ENCODE results near the gene PIK3CB. TPM values are rescaled to one million over a fixed set of nuclear protein-coding genes. Genes with fewer than 3 reads are reported as not detected.
"Not testable (repeated sequence)": the region's sequence is repeated elsewhere in the genome, so short reads cannot be mapped to it uniquely, and the experiment has no call there.

PIK3CB gene
- polyA plus RNA-seq, 3 donors: 25.2 to 37.3 (median 29.4) TPM

DNA sequence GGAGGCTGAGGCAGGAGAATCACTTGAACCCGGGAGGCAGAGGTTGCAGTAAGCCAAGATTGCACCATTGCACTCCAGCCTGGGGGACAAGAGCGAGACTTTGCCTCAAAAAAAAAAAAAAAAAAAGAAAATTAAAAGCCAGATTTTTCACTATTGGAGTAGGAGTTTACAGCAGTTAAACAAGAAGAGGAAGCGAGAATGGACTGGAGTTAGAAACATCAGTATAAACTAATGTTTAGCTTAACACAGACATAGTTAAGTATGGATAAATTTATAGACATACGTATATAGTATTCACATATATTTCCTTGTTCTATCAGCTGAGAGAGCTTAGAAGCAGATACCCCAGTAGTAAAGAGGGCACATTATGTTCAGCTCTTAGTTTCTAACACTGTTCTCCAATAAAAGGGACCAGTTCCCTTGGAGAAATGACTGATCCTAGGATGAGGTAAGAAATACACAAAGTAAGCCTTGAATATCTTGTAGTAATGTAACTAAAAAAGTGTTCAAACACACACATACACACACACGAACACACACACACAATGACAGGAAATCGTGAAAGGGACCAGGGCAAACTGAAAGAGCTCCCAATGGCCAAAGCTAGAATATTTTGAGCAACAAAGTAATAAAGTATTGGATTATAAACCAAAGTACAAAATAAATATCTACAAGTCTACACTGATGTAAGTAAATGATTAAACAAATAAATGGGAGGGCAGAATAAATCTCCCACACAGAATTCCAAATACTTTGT, 25.1 kb downstream of the PIK3CB start:
- no peak for DNase-seq

DNA sequence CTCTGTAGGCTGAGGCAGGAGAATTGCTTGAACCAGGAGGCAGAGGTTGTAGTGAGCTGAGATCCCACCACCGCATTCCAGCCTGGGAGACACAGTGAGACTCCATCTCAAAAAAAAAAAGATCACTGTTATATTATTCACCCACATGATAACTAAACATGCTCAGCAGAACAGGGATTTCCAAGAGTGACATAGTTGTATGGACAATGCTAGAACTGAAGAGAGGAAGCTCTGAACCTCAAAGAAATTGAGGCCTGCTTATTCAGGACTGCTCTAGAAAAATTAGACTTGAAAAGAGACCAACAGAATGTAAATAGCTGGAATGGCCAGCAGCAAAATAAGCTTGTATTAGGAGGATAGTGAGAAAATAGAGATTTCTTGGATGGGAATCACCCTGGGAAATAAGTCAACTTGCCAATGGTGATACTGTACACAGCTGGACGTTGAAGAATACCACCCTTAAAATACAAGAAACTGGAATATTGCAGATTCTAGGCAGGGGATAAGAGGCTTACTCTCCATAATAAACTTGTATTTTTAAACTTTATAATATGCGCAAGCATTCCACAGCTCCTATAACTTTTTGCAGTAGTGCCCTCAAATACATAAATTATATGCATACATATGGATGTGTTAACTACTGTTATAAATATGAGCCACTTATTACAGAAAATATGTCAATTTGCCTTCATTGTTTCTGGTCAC, 28.2 kb downstream of the PIK3CB start:
- DNase-seq: no peak

DNA sequence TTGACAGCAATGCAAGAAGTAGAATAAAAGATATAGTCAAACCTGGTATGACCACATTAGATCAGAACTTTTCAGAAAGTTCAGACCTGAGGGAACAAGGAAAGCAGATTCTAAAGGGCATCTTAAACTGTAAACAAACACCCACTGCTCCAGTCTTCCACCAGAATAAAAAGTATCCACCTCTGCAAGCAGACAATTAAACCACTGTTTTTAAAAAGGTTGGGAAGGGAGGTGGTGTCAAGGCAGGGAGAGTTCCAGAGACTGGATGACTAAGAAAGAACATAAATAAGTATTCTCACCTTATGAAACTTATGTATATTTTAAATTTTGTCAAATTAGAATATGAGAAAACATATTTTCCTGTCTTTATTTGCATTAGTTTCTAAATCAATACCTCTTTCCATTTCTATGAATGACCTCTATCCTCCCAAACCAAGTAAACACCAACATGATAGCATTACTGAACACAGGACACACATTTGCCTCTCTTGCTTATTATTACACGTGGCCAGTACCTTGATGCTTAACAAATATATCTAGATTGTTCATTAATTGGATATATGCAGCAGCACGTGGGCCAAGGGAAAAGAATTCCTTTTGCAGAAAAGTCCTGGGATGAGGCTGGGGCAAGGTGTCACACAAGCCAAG, 31.6 kb downstream of the PIK3CB start:
- no peak for DNase-seq

DNA sequence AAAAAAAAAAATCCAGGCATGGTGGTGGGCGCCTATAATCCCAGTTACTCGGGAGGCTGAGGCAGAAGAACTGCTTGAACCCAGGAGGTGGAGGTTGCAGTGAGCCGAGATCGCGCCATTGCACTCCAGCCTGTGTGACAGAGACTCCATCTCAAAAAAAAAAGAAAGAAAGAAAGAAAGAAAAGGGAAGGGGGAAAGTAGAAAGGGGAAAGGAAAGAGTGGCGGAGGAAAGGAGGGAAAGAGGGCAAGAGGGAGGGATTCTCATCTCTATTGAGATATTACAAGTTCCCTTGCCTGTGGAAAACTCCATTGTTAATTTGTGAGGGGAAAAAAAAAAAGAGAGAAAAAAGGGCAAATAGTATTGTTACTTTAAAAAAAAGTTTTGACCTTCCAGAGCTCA, 32.5 kb downstream of the PIK3CB start:
- not testable (repeated sequence) for DNase-seq

DNA sequence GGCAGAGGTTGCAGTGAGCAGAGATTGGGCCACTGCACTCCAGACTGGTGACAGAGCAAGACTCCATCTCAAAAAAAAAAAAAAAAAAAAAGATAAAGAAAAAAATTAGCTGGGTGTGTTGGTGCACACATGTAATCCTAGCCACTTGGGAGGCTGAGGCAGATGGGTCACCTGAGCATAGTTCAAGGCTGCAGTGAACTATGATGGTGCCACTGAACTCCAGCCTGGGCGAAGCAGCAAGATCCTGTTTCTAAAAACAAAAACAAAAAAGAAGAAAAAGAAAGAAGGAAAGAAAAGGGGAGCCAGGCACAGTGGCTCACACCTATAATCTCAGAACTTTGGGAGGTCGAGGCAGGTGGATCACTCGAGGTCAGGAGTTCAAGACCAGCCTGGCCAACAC, 32.9 kb downstream of the PIK3CB start:
- DNase-seq: no peak

DNA sequence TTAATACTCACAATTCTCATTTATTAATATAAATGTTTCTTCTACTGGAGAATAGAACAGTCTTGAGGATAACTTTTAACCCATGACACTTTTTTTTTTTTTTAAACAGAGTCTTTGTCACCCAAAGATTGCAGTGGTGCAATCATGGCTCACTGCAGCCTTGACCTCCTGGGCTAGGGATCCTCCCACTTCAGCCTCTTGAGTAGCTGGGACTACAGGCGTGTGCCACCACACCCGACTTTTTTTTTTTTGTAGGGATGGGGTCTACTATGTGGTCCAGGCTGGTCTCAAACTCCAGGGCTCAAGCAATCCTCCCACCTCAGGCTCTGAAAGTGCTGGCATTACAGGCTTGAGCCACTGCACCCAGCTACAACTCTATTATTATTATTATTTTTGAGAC, 34.5 kb downstream of the PIK3CB start:
- no peak for DNase-seq

DNA sequence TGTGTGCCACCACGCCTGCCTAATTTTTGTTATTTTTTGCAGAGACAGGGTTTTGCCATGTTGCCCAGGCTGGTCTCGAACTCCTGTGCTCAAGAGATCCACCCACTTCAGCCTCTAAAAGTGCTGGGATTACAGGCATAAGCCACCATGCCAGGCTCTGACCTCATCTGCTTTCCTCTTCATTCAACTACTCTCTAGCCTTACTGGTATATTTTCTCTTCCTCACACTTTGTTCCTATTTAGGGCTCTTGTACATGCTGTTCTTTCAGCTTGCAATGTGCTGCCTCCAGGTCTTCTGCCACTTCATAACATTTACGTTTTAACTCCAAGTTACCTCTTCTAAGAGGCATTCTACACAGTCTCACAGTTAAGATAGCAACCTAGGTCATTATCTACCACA, 34.9 kb downstream of the PIK3CB start:
- no peak for DNase-seq

DNA sequence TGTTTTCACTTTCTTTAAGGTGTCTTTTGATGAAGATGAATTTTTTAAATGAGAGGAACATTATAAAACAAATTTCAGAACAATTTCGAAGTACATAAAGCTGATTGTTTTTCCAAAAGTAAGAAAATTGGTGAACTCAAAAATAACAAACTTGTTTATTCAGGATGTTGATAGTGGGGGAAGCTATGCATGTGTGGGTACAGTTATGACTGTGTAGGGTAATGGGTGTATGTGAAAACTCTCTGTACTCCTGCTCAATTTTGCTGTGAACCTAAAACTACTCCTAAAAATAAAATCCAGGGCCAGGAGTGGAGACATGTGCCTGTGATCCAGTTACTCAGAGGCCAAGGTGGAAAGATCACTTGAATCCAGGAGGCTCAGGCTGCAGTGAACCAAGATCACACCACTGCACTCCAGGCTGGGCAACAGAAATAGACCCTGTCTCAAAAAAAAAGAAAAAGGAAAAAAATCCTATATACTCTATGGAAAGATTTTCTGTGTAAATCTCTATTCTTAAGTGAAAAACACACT, 37.2 kb downstream of the PIK3CB start:
- DNase-seq: no peak

DNA sequence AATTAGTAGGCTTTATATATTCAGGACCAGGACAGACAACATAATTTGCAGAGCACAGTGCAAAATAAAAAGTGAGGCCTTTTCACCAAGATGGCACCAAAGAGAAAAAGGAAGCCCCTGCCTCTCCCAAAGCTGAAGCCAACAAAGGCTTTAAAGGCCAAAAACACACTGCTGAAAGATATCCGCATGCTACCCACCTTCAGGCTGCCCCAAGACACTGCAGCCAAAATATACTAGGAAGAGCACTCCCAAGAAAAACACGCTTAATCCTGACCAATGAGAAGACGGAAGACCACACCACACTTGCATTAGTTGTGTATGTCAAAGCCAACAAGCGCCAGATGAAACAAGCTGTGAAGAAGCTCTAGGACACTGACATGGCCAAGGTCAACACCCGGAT, 38.0 kb downstream of the PIK3CB start:
- no peak for DNase-seq

DNA sequence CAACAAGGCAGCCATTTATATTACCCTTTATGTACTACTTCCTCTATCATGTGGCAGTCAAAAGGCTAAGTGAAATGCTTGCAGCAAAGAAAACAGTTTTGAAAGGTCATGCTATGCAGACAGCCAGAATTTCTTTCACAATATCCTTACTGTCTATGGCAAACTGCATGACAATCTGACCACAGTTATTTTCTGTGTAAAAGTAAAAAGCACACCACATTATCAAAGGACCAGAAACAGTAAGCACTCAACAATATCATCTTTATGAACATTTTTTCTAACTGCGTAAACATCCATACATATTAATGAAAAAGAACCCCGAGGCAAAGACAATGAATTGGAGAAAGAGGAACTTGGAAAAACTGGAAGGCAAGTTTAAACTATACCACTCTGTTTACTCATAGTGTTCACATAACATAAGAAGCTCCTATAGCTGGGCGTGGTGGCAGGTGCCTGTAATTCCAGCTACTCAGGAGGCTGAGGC, 47.9 kb downstream of the PIK3CB start:
- no peak for DNase-seq

DNA sequence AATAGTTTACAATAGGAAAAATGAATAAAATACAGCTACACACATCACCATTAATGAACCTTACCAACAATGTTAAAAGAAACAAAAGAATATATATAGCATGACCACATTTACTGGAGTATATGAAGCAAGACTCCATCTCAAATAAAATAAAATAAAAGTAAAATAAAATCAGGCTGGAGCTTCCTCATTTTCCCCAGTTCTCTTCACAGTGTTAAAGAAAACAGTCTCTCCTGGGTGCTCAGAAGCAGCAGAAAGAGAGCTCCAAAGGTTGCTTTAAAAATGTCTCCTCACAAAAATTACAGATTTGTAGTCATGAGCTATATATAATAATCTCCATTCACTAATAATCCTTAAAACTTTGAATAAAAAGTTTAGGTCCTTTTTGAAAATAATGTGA, 48.8 kb downstream of the PIK3CB start:
- no peak for DNase-seq

DNA sequence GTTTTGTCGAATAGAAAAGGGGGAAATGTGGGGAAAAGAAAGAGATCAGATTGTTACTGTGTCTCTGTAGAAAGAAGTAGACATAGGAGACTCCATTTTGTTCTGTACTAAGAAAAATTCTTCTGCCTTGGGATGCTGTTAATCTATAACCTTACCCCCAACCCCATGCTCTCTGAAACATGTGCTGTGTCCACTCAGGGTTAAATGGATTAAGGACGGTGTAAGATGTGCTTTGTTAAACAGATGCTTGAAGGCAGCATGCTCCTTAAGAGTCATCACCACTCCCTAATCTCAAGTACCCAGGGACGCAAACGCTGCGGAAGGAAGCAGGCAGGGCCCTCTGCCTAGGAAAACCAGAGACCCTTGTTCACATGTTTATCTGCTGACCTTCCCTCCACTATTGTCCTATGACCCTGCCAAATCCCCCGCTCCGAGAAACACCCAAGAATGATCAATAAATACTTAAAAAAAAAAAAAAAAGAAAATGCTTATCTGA, 49.3 kb downstream of the PIK3CB start:
- not testable (repeated sequence) for DNase-seq

DNA sequence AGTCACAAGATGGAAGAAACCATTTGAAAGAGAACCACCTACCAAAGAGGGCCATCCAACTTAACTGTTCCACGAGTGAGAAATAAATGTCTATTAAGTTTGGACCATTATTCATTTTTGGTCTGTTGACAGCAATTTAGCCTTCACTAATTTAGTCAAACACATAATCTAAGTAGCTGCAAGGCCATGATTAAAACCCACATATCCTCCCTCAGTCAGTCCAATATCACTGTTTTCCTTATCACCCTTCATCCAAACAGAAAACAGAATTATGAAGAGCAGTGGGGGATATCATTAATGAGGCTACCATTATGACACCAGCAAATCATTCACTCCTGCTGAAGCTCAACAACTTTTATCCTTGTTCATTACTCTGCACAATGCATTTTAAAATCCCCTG, 52.0 kb downstream of the PIK3CB start:
- DNase-seq: no peak

DNA sequence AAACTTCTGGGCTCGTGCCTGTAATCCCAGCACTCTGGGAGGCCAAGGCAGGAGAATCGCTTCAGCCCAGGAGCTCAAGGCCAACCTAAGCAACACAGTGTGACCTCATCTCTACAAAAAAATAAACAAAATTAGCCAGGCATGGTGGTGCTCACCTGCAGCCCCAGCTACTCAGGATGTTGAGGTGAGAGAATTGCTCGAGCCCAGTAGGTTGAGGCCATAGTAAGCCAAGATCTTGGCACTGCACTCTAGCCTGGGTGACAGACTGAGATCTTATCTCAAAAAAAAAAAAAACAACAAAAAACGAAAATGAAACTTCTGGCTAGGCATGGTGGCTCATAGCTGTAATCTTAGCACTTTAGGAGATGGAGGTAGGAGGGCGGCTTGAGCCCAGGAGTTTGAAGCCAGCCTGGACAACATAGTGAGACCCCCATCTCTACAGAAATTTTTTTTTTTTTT, 53.7 kb downstream of the PIK3CB start:
- no peak for DNase-seq

DNA sequence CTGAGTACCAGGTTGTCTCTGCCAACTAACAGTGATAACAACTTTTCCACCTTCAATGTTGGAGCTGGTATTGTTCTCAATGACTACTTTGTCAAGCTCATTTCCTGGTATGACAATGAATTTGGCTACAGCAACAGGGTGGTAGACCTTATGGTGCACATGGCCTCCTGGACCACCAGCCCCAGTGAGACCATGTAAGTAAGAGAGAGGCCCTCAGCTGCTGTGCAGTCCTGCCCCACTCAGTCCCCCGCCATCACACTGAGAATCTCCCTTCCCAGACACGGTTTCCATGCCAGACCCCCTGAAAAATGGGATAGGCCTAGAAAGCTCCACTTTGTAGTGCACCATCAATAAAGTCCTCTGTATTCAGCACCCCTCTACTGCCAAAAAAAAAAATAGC, 56.1 kb downstream of the PIK3CB start:
- DNase-seq: no peak

DNA sequence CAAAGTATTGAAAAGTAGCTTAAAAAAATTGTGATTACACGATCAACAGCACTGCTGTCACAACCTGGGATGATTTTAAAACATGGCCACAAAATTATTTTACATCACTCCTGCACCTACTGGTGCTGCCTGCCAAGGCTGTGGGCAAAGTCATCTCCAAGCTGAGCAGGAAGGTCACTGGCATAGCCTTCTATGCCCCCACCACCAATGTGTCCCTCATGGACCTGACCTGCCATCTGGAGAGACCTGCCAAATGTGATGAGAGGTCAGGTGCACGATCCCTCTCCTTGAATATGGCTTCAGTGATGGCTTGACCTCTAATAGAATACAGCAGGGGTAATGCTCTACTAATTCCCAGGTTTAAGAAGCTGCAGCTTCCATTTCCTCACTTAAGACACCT, 57.8 kb downstream of the PIK3CB start:
- no peak for DNase-seq

DNA sequence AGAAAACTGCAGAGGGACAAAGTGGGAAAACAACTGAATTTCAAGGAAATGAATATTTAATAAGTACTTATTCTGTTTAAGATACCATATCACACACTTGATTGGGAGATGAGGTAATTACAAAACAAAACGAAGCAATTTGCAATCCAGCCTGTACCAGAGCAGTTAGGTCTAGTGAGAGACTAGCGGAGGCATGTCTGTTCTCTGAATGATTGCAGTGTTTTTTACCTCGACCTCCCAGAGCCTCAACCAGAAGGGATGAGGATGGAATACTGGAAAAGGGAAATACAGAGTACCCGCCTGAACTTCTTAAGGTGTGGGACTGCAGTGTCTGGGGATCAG, 59.5 kb downstream of the PIK3CB start:
- no peak for DNase-seq

DNA sequence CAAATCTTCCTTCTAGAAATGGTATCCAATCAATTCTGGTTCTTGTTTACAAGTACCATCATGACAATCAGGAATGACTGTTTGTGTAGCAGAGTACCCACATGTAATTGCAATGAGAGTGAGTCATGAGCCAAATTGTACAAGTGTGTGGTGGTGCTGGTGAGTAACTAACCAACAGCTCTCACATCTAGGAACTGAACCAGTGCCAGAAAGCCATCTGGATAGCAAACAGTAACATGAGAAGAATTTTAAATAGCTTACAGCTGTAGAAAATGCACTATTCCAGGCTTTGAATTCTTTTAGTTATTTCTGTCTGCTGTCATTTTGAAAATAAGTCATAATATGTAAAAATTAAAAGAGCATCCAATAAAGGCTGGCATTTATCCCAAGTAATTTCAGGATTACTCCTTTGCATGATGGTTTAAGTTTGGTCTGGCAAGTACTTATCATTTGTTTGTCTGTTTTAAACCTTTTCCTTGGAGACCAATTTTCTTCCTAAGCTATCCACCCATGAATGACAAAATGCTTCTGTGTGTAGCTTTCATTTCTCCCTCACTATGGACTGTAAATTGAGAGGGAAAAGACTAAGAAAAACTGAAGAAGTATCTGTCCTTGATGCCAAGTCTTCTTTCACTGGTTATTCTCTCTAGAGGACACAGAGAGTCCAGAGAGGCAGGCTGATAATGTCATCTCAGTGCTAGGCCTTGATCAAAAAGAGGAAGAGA, 60.0 kb downstream of the PIK3CB start:
- peak; percentile 68 for DNase-seq

DNA sequence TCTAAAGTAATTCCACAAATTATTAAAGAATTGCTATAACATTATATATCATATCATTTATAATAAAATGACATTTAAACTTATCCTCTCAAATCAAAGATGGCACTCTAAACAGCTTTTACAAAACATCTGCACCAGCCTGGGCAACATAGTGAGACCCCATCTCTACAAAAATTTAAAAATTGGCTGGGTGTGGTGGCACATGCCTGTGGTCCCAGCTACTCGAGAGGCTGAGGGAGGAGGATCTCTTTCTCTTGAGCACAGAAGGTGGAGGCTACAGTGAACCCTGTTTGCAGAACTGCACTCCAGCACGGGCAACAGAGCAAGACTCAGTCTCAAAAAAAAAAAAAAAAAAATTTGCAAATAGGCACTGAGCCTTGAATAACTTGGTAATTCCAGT, 63.1 kb downstream of the PIK3CB start:
- no peak for DNase-seq

DNA sequence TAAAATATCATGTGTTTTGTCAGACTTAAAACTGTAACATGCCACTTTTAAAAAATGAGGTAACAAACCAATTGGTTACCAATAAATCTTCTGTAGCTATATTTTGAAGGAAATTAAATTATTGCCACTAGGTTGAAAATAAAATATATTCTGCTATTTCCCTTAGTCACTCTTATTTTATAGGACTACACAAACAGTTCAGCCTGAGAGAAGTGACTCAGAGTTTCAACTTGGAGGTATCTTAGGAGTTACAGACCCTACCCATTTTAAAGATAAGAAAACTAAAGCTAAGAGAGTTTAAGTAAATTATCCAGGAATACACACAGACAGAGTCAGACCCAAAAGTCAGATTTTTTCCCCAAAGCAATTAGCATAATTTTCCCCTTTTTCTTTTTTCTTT, 65.1 kb downstream of the PIK3CB start:
- DNase-seq: no peak

DNA sequence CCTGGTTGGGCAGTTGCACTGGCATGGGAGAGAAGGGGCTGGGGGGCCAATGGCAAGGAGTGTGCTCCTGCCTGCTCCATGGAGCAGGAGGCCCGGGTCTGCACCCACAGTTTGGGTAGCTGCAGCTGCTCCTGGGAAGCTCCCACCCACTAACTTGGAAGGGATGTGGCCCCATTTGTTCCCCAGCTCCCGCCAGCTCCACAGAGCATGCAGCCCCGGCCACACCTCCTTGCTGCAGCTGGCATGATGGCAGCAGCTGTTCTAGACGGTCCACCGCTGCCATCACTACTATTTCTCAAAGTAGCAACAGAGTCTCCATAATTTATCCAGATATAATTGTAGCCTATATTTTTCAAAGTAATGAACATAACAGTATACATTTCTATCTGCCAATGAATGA, 65.8 kb downstream of the PIK3CB start:
- DNase-seq: no peak

DNA sequence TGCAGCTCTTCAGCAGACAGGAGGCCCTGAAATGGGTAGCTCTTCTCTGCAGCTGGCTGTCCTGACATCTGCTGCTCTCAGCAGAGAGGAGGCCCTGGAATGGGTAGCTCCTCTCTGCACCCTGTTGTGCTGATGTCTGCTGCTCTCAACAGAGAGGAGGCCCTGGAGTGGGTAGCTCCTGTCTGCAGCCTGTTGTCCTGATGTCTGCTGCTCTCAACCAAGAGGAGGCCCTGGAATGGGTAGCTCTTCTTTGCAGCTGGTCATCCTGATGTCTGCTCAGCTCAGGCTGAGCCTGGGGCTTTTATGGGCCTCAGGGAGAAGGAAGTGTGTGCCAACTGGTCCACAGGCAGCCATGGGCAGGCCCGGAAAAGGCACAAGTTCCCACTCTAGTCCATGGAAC, 66.6 kb downstream of the PIK3CB start:
- no peak for DNase-seq

Measured in renal pelvis (tissue), 4 donors.